HepG2 (cell line): Measurements from ENCODE around the gene JMJD8. TPM values are rescaled to one million over a fixed set of nuclear protein-coding genes. Genes with fewer than 3 reads are reported as not detected.

Source experiments
- ATAC-seq: fragments of 200-7000 bp; cut with Tn5 transposase; 3 replicates; pipeline ENCODE4 v1.9.1; 2020; ENCODE audit warnings: mild to moderate bottlenecking, moderate library complexity
- BruUV-seq: library from RNA; stranded (reverse); fragments of 400-500 nt; replicated peaks from 2 replicates; lab custom pipeline; 2021; lab: Mats Ljungman, UMichigan
- CTCF ChIA-PET: fragments of 300-600 bp; formaldehyde crosslinking; extraction: SDS; loops from one replicate; lab custom pipeline; 2021; ENCODE audit warnings: low total read pairs, inconsistent platforms, low intra/inter-chr PET ratio; lab: Yijun Ruan, JAX
- POLR2A ChIA-PET: fragments of 350-600 bp; sonication (Branson Sonifier 250); formaldehyde crosslinking; loops from one replicate; lab custom pipeline; 2020; ENCODE audit warnings: antibody characterized with exemption, inconsistent platforms; lab: Yijun Ruan, JAX
- DNase-seq: peaks from one replicate; pipeline ENCODE4 v3.0.0-alpha.2; 2015; ENCODE audit warnings: low spot score
- FAIRE-seq: peaks from 3 replicates; lab custom pipeline; 2011; peaks lifted over from hg19 to GRCh38; lab: Jason Lieb, UNC
- H2AFZ ChIP-seq: one replicate; pipeline ENCODE4 v1.6.1; 2011; ENCODE audit warnings: low read length, inconsistent platforms
- H3K27ac ChIP-seq: fragments of 300-600 bp; 3 replicates; pipeline ENCODE4 v1.8.0; 2011; ENCODE audit warnings: mixed run types, mild to moderate bottlenecking, mixed read lengths, low read length, inconsistent platforms; ENCODE audit not compliant: insufficient read depth; ENCODE audit errors: extremely low read length
- H3K27me3 ChIP-seq, 2 experiments: fragments of 200-600 bp in 1 of 2; 2 replicates in 1 of 2; 3 replicates in 1 of 2; pipeline versions ENCODE4 v1.6.0 to v1.8.0; 2011; ENCODE audit warnings: low read length in 2 of 2, mild to moderate bottlenecking in 2 of 2, moderate library complexity in 2 of 2, inconsistent platforms in 1 of 2; ENCODE audit not compliant: insufficient read depth in 2 of 2, control insufficient read depth in 1 of 2
- H3K36me3 ChIP-seq, 2 experiments: fragments of 200-600 bp in 1 of 2; replicated peaks in 1 of 2; 2 replicates in 1 of 2; 3 replicates in 1 of 2; pipeline versions ENCODE4 v1.5.1 to v1.8.0; 2011; ENCODE audit warnings: low read length in 2 of 2, inconsistent platforms in 1 of 2; ENCODE audit not compliant: insufficient read depth in 2 of 2, control insufficient read depth in 1 of 2
- H3K4me1 ChIP-seq: 2 replicates; pipeline ENCODE4 v1.5.1; 2012; ENCODE audit warnings: low read length, inconsistent platforms; ENCODE audit not compliant: insufficient read depth
- H3K4me2 ChIP-seq: 2 replicates; pipeline ENCODE4 v1.6.0; 2011; ENCODE audit warnings: low read depth, low read length, inconsistent platforms
- H3K4me3 ChIP-seq, 3 experiments: fragments of 200-600 bp in 1 of 3; sonication (generic), shearing (Covaris generic) in 1 of 3; replicated peaks in 1 of 3; 2 replicates each; pipeline ENCODE4 v1.5.1; 2011 to 2016; ENCODE audit warnings: low read length in 3 of 3, inconsistent platforms in 2 of 3, low read depth in 2 of 3, mild to moderate bottlenecking in 2 of 3, control low read depth in 1 of 3, mixed read lengths in 1 of 3; ENCODE audit not compliant: insufficient read depth in 1 of 3
- H3K79me2 ChIP-seq: one replicate; pipeline ENCODE4 v1.6.1; 2011; ENCODE audit warnings: low read length, inconsistent platforms; ENCODE audit not compliant: insufficient read depth
- H3K9ac ChIP-seq: 2 replicates; pipeline ENCODE4 v1.6.0; 2011; ENCODE audit warnings: mild to moderate bottlenecking, low read depth, low read length, inconsistent platforms; ENCODE audit not compliant: insufficient read depth
- H3K9me3 ChIP-seq: 2 replicates; pipeline ENCODE4 v1.5.1; 2012; ENCODE audit warnings: mild to moderate bottlenecking, low read length
- H4K20me1 ChIP-seq: 2 replicates; pipeline ENCODE4 v1.6.0; 2011; ENCODE audit warnings: inconsistent platforms, mild to moderate bottlenecking, low read length, moderate library complexity; ENCODE audit not compliant: insufficient read depth
- ELK4 ChIP-seq: sonication (generic); formaldehyde crosslinking; IDR thresholded peaks from 2 replicates; pipeline ENCODE4 v1.9.0; 2021; ENCODE audit warnings: missing genetic modification reagents, borderline replicate concordance
- FOXM1 ChIP-seq: sonication (generic); formaldehyde crosslinking; IDR thresholded peaks from 2 replicates; pipeline ENCODE4 v1.5.0; 2020; ENCODE audit warnings: missing genetic modification reagents
- GZF1 ChIP-seq: sonication (generic); formaldehyde crosslinking; IDR thresholded peaks from 2 replicates; pipeline ENCODE4 v1.5.1; 2020; ENCODE audit warnings: mild to moderate bottlenecking, missing genetic modification reagents
- MXD1 ChIP-seq: sonication (generic); formaldehyde crosslinking; IDR thresholded peaks from 2 replicates; pipeline ENCODE4 v1.4.0; 2020; ENCODE audit warnings: mild to moderate bottlenecking, missing genetic modification reagents
- RNF219 ChIP-seq: sonication (generic); formaldehyde crosslinking; IDR thresholded peaks from 2 replicates; pipeline ENCODE4 v1.5.0; 2020; ENCODE audit warnings: mild to moderate bottlenecking, missing genetic modification reagents
- SMC3 ChIP-seq: IDR thresholded peaks from 2 replicates; pipeline ENCODE4 v1.6.1; 2011; ENCODE audit warnings: low read length, improper control_type of control experiment
- STAT6 ChIP-seq: sonication (generic); formaldehyde crosslinking; IDR thresholded peaks from 2 replicates; pipeline ENCODE4 v1.4.0; 2020; ENCODE audit warnings: missing genetic modification reagents, mild to moderate bottlenecking, borderline replicate concordance
- TFDP1 ChIP-seq: IDR thresholded peaks from 2 replicates; pipeline ENCODE4 v1.6.1; 2016; ENCODE audit warnings: missing compliant biosample characterization, missing genetic modification reagents, borderline replicate concordance
- TGIF2 ChIP-seq: IDR thresholded peaks from 2 replicates; pipeline ENCODE4 v1.6.1; 2016; ENCODE audit warnings: control low read depth, missing compliant biosample characterization
- YEATS2 ChIP-seq: sonication (generic); formaldehyde crosslinking; IDR thresholded peaks from 2 replicates; pipeline ENCODE4 v1.4.0; 2020; ENCODE audit warnings: missing genetic modification reagents, borderline replicate concordance
- YY1 ChIP-seq: IDR thresholded peaks from 2 replicates; pipeline ENCODE4 v1.6.1; 2011; ENCODE audit warnings: low read length, low read depth, moderate library complexity, mild to moderate bottlenecking; ENCODE audit not compliant: insufficient read depth, insufficient replicate concordance
- ZNF33B ChIP-seq: sonication (generic); formaldehyde crosslinking; IDR thresholded peaks from 2 replicates; pipeline ENCODE4 v1.5.1; 2020; ENCODE audit warnings: mild to moderate bottlenecking, missing genetic modification reagents
- ZNF672 ChIP-seq: sonication (generic); formaldehyde crosslinking; IDR thresholded peaks from 2 replicates; pipeline ENCODE4 v1.8.1; 2022; ENCODE audit warnings: missing genetic modification reagents
- ZSCAN31 ChIP-seq: sonication (generic); formaldehyde crosslinking; IDR thresholded peaks from 2 replicates; pipeline ENCODE4 v1.5.0; 2020; ENCODE audit warnings: low read depth, mild to moderate bottlenecking, missing genetic modification reagents
- ZSCAN5A ChIP-seq: sonication (generic); formaldehyde crosslinking; IDR thresholded peaks from 2 replicates; pipeline ENCODE4 v1.8.0; 2022; ENCODE audit warnings: mild to moderate bottlenecking, missing genetic modification reagents, borderline replicate concordance
- WGBS: methylation state at CpG from one replicate; pipeline ENCODE4 v1.1.6; 2017; ENCODE audit warnings: low lambda C conversion rate; 5-methylcytosine and 5-hydroxymethylcytosine counted together
- in situ Hi-C: cut with HindIII; loops from 2 replicates; pipeline ENCODE4 v1.10.0; 2017; ENCODE audit warnings: low pct_unique_long_range_greater_than_20kb; ENCODE audit not compliant: extremely low pct_ligation_motif_present
- intact Hi-C: fragments of 100-400 bp; cut with micrococcal nuclease; formaldehyde crosslinking; loops from one replicate; pipeline ENCODE4 v1.10.0; 2022; ENCODE audit not compliant: unreplicated experiment
- polyA plus RNA-seq, 8 experiments: library from polyadenylated mRNA; depleted of rRNA in 3 of 8; stranded (reverse) in 7 of 8; unstranded in 1 of 8; fragments of >200 nt; fragmentation: Illumina TruSeq in 4 of 8; extraction: Trizol in 4 of 8; gene quantifications; 2 replicates each; pipeline versions ENCODE4 v1.2.1 to v1.2.3, GENCODE V29; 2011 to 2016; ENCODE audit warnings: low read depth in 4 of 8, missing spikeins in 1 of 8, mixed read lengths in 1 of 8; ENCODE audit not compliant: insufficient read depth in 1 of 8
- total RNA-seq, 5 experiments: library from RNA; depleted of rRNA; stranded (reverse); fragments of >200 nt; fragmentation: Illumina TruSeq; extraction: Trizol; gene quantifications; 2 replicates each; pipeline ENCODE4 v1.2.3, GENCODE V29; 2016; ENCODE audit warnings: low read depth in 1 of 5

Gene JMJD8
- total and polyA plus RNA-seq, 2 of the 13 experiments (the other 11 are each of a cell fraction or from before 2014, with no cell fraction given), result 2.6 to 11.8 TPM

GRCh38 chr16:710500-711075 is 26.5 kb upstream of the JMJD8 start:
- intact Hi-C loops (no loop called here), in situ Hi-C loops (loop anchor here (5.0 kb wide), 1 partner anchor 77 kb away; the partner anchor contains the start of genes CHTF18 and RPUSD1)
- ATAC-seq, result no peak
- no peaks in the 10 kb centered on the region for H3K79me2 ChIP-seq
- FAIRE-seq, result no peak
- no peak overlapping the region for H3K4me3 ChIP-seq
- no peak for TF ChIP-seq ELK4
- no peak for TF ChIP-seq MXD1
- no peak for TF ChIP-seq TFDP1 (CRISPR knock-in tag)
- no peak for TF ChIP-seq ZSCAN5A (CRISPR knock-in tag)
- TF ChIP-seq ZSCAN31 (CRISPR knock-in tag), result no peak
- no peak for TF ChIP-seq RNF219 (CRISPR knock-in tag)
- TF ChIP-seq YY1, result no peak
- no peak for TF ChIP-seq STAT6 (CRISPR knock-in tag)
- TF ChIP-seq GZF1, result no peak
- TF ChIP-seq SMC3, result no peak
- TF ChIP-seq ZNF672 (CRISPR knock-in tag), result no peak
- no peak for TF ChIP-seq FOXM1 (CRISPR knock-in tag)
- no peak for TF ChIP-seq ZNF33B
- TF ChIP-seq TGIF2 (CRISPR knock-in tag), result no peak
- no peak for TF ChIP-seq YEATS2 (CRISPR knock-in tag)
- ChIA-PET CTCF (interaction anchor here (1.9 kb wide), 1 partner anchor 75 kb away, joined by 16 read pairs; no protein-coding TSS in a partner anchor), POLR2A (no interaction called here)
- peaks cover 22% of the 10 kb centered on the region for H3K4me1 ChIP-seq
- no peak overlapping the region for H3K27ac ChIP-seq
- peaks cover 9 to 49% of the 10 kb centered on the region in 2 experiments; a peak in 4 of 5 replicates for H3K27me3 ChIP-seq
- H3K4me2 ChIP-seq, result no peak overlapping the region
- 11% methylated on average over 9 of the region's 21 CpGs for WGBS
- BruUV-seq, result no TSS peak
- DNase-seq, result no peak
- H3K9me3 ChIP-seq, result no peaks in the 10 kb centered on the region
- no peak overlapping the region for H3K9ac ChIP-seq
- no peaks in the 10 kb centered on the region for H3K36me3 ChIP-seq
- H2AFZ ChIP-seq, result no peak overlapping the region
- H4K20me1 ChIP-seq, result no peaks in the 10 kb centered on the region
